Activated naive CD4-positive, alpha-beta T cell treated with Interleukin-2 at 50 U/mL for 16 hours (primary cell): Measurements from ENCODE around the gene TALDO1.

Experiments used
- DNase-seq: peaks from one replicate; pipeline ENCODE4 v3.0.0-alpha.2; 2020

The TALDO1 gene

DNA sequence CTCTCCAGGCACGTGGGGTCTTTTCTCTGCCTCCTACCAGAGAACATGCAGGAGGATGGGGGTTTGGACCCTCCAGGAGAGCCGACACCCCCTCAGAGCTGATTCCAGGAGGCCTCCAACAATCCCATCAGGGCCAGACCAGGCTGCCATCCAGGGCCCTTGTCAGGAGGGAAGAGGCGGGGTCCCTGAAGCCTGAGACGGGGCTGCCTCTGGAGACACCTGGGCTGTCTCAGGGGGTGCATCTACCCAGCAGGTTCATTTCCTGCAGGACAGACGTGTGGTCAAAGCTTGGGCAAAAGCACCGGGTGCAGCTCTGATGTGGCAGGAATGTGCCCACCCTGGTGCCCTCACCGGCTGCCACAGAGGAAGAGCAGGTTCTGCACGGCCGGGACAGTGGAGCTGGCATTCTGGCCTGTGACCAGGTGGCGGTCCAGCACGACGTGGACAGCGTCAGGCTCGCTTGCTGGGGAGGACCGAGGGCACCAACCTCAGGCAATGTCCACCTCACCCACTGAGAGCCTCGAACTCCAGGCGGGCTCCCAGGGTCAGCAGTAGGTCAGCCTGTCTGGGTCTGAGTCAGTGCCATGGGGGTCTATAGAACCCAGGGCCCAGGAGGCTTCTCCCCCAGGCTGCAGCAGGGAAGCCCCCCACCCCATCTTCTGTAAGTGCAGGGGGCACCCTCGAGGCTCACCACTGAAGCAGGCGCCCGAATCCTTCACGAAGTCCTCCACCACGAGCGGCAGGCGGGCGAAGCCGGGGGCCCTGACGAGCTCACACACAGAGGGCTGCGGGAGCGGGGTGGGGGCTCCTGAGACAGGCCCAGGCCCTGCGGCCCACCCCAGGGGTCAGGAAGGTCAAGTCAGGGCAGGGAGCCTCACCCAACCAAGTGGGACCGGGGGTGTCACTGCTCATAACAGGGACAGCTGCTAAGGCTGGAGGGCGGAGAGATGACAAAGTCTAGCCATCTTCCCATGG, 23.7 kb downstream of the TALDO1 start:
- no peak for DNase-seq

DNA sequence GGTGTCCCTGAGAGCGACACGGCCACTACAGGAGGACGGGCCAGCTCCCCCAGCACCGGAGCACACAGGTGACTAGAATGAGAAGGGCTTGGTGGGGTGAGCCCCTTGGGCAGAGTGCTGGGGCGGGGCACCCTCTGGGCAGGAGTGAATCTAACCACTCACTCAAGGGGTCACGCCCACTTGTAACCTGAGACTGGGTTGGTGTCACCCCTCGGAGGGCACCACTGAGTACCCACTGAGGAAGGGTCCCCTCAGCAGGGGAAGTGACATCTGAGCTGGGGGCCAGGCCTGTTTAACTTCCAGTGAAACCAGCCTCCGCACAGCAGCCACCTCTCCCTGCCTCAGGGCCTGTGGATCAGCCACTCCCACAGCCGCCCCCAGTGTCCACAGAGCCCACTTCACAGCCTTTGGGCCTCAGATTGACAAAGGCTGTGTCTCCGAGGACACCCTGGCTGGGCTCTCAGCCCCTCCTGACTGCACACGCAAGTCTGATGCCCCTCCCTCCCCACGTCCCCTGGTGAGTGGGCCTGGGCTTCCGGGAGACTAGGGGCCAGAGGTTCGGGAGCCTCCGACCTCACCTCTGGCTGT, 24.4 kb downstream of the TALDO1 start:
- DNase-seq: no peak

DNA sequence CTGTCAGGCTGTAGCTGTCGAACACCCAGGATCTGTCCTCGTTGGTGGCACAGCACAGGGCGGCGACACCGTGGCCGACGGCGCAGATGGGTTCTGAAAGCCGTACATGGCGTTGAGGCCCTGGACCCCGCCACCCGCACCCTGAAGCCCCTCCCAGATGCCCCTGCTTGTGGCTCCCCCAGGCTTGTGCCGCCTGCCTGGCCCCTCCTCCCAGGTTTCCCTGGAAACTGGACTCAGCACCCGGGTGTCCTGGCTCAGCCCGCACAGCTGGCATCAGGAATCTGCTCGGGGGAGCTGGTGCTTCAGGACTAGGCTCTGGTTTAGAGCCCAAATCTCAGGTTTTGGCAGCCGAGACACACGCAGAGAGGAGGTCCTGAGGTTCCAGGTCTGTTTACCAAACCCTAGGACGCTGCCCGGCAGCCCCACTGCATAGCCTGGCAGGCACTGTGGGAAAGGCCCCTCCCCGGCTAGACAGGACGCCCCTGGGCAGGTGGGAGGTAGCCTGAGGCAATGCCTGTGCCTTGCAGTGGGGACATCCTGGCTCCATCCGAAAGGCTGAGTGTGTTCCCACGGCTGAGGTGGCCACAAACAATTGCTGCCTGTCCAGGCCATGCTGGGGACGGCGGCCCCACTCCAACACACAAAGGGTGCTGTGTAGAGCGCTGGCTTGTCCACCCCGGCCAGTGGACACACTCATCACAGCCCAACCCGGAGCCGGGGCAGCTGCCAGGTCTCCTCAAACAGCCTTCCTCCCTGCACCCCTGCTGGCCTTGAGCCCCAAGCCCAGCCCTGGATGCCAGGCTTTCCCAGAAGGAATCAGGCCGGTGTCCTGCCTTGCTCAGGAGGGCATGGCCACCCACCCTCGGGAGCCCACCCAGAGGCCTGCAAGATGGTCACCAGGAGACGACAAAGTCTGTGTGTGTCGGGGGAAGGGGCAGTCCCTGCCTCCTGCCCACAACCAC, 25.4 kb downstream of the TALDO1 start:
- no peak for DNase-seq

DNA sequence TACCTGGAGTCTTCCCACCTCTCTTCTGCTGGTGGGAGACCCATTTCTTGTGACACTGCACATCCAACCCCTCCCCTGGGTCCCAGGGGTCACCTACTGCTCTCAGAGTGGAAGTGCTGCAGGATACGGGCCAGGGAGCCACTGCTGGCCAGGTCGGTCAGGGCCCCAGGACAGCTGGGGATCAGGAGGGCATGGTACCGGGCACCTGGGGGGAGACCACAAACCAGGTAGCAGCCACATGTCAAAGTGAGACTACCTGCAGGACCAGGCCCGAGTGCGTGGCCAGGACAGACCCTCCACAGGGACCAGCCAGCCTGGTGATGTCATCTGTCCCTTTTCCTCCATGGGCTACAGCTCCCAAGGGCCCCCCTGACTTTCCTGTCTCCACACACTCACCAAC, 26.2 kb downstream of the TALDO1 start:
- DNase-seq: no peak

DNA sequence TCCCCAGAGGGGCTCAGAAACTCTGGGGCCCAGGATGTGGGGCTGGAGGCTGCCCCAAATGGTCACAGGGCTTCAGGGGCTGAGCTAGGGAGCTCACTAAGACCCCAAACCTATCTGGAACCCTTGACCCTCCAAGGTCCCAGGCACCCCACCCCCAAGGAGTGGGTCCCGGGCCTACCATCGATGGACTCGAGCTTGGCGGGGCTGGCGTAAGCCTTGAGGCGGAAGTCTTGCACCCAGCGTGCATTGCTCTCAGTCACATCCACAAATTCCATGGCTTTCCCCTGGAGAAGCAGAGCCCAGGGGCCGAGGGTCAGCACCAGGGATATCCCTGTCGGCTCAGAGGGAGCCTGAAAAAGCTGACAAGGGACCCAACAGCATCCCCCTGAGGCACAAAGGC, 26.6 kb downstream of the TALDO1 start:
- DNase-seq: no peak

DNA sequence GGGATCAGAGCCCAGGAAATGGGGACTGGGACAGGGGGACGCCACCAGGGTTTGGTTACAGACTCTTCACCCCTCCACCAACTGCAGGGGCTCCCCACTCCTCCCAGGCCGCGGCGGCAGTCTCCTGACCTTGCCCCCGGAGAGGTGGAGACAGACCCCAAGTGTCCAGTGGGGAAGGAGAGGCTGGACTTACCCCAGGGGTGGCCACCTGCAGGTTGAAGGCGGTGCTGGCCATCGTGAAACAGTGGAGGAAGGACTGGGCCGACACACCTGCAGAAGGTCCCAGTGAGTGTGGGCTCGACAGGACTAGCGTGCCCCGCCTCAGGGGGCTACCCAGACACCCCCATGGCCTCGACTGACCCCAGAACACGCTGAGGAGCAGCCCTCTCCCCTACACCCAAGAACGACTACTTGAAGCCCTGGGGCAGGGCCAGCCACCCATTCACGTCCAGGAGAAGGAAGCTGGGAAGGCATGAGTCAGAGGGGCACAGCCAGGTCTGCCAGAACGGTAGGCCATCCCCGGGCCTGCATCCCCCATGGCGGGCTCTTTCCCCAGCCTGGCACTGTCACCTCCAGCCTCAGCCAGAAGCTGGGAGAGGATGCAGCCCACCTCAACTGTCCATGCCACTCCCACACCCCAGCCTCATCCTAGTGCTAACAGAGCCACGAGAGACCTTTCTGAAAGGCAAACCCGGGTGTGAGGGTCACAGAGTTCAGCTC, 27.8 kb downstream of the TALDO1 start:
- no peak for DNase-seq

DNA sequence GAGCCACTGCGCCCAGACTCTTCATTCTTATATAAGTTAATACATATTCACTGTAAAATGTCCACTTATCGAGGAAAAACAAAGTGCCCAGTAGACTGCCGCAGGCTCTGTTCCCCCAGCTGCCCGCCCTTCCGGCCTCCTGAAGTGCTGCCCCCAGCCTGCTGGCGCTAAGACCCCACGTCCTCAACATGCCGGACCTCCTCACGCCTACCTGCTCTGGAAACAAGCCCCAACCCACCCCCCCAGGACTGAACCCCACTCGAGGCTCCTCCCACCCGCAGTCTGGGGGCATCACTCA, 28.9 kb downstream of the TALDO1 start:
- DNase-seq: no peak

DNA sequence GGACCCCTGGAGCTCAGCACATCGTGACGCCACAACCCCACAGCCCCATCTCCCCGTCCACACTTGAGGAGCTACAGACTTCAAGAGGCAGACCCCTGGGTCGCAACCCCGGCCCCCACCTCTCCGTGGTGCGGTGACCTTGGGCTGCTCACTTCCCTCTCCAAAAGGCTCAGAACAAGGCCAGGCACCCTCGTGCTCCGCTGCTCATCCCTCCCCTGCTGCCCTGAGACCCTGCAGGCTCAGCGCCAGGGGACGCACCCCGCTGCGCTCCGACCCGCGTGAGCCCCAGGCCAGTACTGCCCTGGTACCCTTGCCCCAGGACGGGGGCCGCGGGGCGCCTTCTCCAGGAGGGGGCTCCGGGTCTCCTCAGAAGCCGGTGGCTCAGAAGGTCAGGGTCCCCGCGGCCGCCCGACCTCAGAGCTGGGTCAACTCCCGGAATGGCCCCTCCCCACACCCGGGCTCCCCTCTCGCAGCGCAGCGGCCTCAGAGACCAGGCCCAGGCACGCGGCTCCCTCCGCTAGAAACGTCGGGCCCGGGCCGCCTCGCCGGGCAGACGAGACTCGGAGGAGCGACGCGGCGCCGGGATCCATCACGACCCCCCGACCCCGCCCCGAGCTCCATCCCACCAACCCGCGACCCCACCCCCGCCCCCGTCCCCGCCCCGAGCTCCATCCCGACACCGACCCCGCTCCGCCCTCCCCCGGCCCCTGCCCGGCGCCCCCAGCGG, 29.5 kb downstream of the TALDO1 start:
- no peak for DNase-seq

DNA sequence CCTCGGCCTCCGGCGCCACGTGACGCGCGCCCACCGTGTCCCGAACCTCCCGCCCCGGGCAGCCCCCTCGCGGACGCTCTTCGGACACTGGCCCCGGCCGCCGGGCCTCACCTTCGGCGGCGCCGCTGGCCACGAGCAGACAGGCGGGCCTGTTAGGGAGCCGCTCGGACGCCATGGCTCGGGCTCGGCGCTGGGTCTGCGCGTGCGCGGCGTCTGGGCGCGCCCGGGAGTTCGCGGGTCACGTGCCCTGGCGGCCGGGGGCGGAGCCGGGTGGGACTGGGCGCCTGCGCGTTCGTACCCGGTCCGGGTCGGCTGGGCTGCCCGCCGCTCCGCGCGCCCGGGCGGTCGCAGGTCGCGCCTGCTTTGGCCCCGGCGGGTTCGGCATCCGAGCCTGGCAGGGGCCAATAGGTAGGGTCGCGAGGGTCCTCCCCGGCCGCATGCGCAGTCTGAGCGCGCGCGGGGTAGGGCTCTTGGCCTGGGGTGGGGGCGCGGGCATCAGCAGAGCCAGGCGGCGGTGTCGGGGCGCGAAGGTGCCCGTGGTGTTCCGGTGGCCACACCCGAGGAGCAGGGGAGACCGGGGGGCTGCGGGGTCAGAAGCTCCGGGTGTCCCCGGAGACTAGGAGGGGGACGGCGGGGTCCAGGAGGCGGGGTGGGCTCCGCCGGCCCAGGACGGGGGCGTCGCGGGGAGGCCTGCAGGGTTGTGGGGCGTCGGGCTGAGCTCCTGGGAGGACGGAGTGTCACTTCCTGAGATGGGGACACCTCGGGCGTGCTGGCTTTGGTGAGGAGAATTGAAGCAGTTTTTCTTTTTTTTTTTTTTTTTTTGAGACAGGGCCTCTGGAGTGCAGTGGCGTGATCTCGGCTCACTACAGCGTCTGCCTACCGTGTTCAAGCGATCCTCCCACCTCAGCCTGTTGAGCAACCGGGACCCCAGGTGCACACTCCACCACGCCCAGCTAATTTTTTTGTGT, 30.3 kb downstream of the TALDO1 start, which contains the start of gene GATD1:
Gene GATD1 (minus strand): TSS at position 200 of the 968 bp plus-strand sequence. CDS start 25 bp downstream, at position 175.
- peak; percentile 95 for DNase-seq

DNA sequence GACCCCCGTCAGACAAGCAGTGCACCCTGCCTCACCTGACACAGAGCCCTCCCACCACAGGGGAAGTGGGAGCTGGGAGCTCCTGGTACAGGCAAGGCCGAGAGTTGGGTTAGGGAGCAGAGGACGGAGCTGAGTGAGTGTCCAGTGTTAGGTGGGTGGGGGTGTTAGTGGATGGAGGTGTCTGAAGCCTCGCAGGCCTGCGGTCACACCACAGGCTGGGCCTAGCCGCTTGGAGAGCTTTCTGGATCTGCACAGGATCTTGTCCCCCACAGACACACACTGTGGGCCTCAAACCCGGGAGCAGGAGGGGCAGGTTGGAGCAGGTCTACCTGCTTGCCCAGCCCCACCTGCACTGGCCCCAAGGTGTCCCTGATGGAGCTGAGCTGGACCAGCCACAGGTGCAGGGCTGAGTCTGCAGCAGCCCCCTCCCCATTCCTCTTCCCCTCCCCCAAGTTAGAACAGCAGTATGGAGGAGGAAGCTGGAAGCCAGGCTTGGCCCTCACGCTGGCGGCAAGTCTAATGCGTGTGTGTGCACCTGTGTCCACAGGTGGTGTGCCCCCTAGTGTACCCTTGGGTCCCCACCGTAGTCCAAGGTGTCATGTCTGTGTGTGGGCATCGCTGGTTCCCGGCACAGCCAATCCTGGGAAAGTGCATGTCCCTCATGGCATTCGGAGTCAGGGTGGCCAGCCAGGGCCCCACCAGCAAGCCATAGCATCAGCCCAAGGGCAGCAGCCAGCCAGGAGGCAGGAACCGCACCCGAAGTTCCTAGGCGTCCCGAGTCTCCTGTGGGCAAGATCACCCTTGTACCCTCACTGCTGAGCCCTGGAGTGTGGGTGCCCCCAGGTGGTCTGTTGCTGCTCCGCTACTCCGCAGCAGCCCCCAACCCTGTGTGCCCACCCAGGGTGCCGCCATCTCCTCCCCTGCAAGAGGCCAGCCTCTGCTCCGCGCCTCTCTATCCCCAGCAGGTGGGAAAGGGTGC, 32.0 kb downstream of the TALDO1 start:
- no peak for DNase-seq

DNA sequence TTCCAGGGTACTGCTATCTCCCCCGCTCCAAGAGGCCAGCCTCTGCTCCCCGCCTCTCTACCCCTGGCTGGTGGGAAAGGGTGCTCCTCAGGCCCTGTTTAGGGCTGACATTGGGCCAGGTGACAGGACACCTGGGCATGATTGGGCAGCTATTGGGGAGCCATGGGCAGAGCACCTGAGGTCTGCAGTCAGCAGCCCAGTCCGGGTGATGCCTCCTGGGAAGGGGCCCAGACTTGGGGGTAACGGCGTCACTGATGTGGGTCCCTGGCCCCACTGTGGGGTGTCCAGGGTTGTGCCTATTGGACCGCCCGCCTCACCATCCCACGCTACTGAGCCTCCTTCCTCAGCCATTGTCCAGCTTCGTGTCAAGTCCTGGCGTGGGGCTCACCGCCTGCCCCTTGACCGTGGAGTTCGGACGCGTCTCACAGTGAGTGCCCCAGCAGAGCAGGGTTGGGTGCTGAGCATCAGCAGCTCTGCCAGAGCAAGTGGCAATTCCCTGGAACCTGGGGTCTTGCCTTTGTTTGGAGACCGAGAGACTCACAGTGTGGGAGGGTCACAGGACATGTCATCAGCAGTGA, 32.8 kb downstream of the TALDO1 start:
- DNase-seq: no peak

DNA sequence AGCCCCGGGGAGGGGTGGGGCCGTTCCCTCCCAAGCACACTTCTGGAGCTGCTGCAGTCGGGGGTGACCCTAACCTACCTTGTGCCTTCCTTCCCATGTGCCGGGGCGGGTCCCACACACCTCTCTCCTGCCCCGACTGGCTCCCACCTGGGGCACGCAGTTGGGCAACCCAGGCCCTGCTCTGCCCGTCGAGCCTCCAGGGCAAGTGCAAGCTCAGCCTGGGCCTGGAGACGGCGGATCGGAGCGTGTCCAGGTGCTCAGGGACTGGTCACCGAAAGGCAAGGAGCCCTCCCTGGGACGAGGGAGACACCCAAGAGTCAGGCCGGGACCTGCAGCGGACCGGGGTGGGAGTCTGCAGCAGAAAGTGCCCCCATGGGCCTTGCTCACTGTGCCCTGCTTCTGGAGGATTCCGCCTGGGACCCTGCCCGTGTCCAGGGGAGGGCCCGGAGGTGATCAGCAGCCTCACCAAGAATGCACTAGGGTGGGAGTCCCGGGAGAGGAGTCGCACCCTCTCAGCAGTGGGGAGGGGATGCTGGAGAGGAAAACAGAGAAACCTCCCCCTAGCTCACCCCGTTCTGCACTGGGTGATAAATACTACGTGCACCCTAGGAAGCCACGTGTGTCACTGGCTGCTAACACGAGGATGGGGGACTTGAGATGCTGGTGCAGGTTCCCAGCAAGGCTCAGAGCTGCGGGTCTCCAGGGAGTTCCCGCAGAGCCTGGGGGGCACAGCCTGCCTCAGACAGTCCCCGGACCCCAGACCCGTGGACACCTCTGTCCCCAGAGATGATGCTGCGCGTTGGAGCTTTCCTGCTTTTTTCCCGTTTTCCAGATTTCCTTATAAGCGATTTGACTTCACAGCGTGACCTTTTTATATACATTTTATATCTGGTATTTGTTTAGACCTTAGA, 35.3 kb downstream of the TALDO1 start:
- DNase-seq: no peak

DNA sequence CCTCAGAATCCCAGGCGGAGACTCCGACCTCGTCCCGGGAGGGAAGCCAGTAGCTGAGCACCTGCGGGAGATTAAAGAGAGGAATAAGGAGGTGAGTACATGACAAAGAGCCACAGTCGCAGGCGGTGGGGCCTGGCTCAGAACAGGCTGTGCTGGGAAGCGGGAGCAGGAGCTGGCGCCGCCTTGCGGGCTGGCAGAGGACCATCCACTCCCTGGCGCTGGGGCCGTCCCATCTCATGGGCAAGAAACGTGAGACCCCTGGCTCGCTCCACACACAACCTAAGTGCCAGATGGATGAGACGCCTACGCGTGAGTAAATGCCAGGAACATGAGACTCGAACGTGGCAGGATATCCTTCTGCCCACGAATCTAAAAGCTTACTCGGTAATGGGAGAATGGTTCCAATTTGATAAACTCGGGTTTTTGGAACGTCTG, 36.3 kb downstream of the TALDO1 start:
- peak; percentile 46 for DNase-seq

DNA sequence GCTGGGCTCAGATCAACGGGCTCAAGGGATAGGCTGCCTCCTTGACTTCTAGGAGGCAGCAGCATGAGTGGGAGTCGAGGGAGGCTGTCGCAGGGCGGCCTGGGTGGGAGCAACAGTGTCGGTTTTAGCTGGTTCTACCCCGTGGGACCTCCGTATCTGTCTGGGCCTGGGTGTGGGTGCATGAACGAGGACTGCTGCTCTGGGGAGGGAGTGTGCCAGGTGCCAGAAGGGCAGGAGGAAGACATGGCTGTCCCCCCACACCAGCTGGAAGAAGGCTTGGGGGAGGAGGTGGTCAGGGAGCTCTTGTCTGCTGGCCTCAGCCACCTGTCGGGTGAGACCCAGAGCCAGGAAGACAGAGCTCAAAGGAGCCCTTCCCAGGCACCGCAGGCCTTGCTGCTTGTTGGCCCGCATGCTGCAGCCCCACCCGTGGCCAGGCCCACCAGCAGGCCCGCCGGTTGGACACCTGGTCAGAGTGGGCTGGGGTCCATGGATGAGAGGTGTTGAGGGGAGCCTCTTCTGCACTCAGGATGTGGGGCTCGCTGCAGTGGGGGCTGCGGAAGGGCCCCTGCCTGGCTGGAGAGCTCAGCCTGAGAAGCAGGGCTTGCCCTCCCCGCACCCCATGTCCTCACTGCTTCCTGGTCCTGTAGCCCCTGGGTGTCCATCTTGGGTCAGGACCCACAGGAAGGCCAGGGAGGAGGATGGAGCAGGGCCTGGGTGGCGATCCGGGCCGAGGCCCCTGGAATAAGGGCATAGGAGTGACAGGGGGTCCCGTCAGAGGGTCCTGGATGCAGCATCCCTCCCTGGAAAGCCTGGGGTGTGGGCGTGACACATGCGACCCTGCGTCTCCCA, 39.2 kb downstream of the TALDO1 start:
- no peak for DNase-seq

DNA sequence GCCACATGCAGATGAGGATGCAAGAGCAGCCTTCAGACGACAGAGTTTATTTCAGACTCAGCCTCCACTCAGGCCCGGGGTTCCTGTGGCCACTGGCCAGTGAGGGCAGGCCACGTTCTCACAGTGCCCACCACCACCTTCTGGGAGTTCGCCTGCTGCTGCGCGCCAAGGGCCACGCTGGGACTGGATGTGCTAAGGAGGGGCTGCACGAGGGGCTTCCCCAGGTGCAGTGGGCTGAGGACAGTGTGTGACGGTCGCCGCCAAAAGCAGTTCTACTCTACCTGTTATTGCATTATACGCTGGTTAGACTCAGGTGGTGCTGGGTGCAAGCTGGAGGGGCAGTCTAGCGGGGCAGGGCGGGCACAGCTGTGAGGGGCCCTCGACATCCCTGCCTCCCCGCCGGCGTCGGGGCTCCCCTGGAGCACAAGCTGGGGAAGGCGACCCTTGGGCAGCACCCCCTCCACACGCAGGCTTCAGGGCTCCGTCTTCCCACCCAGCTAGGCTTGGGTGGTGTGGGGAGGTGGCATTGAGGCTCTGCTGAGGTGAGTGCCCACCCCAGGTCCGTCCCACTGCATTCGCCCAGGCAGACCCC, 39.9 kb downstream of the TALDO1 start:
- no peak for DNase-seq

DNA sequence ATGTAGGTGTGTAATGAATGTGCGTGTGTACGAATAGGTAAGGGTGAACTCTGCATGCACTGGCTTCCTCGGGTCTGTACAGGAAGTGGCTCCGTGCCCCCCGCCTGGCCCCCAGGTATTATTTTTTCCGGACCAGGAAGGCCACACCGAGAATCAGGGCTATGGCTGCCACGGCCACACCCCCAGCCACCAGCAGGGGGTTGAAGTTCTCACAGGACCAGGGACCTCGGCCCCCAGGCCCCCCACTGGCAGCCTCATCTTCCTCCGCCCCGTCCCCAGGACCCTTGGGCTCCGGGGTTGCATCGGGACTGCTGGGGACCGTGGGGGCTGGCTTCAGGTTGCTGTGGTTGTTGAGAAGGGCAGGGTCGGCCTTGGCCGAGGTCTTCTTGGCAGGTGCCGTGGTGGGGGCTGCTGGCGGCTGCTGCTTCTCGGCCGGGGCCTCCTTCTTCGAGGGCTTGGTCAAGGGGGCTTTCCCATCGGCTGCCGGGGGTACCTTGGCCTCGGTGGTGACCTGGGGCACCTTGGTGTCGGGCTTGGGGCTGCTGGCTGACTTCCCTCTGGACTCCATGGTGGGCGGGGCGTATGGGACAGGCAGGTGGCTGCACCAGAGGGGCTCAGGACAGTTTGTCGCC, 40.9 kb downstream of the TALDO1 start:
- DNase-seq: no peak
